ENCODE measurements around the gene ARID5A.
A peak's percentile ranks its signal among the peaks of the same experiment; 100 is the strongest.
"Not testable (repeated sequence)": the region's sequence is repeated elsewhere in the genome, so short reads cannot be mapped to it uniquely, and the experiment has no call there.

ARID5A gene

GRCh38 chr2:96556441-96557330 lies 20.1 kb downstream of the ARID5A start:
- DNase-seq (ENCODE audit: low read depth, low spot score): peak; percentile 43

GRCh38 chr2:96557421-96557820 lies 20.9 kb downstream of the ARID5A start:
- DNase-seq (ENCODE audit: low read depth, low spot score): not testable (repeated sequence)

- DNase-seq (ENCODE audit: low read depth, low spot score): no peak
These were observed 21.5 kb downstream of the ARID5A start for GRCh38 chr2:96558061-96558460.

GRCh38 chr2:96558485-96558884 lies 21.9 kb downstream of the ARID5A start:
- DNase-seq (ENCODE audit: low read depth, low spot score): no peak

GRCh38 chr2:96564026-96564425 lies 27.5 kb downstream of the ARID5A start:
- DNase-seq (ENCODE audit: low read depth, low spot score): no peak

- DNase-seq (ENCODE audit: low read depth, low spot score): no peak
These were observed 28.0 kb downstream of the ARID5A start for GRCh38 chr2:96564563-96564962.

GRCh38 chr2:96565111-96565510 lies 28.6 kb downstream of the ARID5A start:
- DNase-seq (ENCODE audit: low read depth, low spot score): peak; percentile 66

- no peak for DNase-seq (ENCODE audit: low read depth, low spot score)
These were observed 31.5 kb downstream of the ARID5A start for GRCh38 chr2:96568094-96568493.

- DNase-seq (ENCODE audit: low read depth, low spot score): no peak
These were observed 37.8 kb downstream of the ARID5A start for GRCh38 chr2:96574364-96574763.

- DNase-seq (ENCODE audit: low read depth, low spot score): no peak
These were observed 39.4 kb downstream of the ARID5A start for GRCh38 chr2:96575785-96576456.

- no peak for DNase-seq (ENCODE audit: low read depth, low spot score)
These were observed 40.9 kb downstream of the ARID5A start for GRCh38 chr2:96577501-96577900.

- DNase-seq (ENCODE audit: low read depth, low spot score): no peak
These were observed 42.2 kb downstream of the ARID5A start for GRCh38 chr2:96578731-96579130.

GRCh38 chr2:96579422-96579821 lies 42.9 kb downstream of the ARID5A start:
- DNase-seq (ENCODE audit: low read depth, low spot score): no peak

GRCh38 chr2:96580771-96581170 lies 44.2 kb downstream of the ARID5A start:
- peak; percentile 45 for DNase-seq (ENCODE audit: low read depth, low spot score)

- DNase-seq (ENCODE audit: low read depth, low spot score): no peak
These were observed 47.5 kb downstream of the ARID5A start for GRCh38 chr2:96584017-96584416.

- DNase-seq (ENCODE audit: low read depth, low spot score): no peak
These were observed 51.3 kb downstream of the ARID5A start for GRCh38 chr2:96587843-96588242.

- no peak for DNase-seq (ENCODE audit: low read depth, low spot score)
These were observed 54.5 kb downstream of the ARID5A start for GRCh38 chr2:96591054-96591453.

GRCh38 chr2:96591494-96591893 lies 54.9 kb downstream of the ARID5A start:
- no peak for DNase-seq (ENCODE audit: low read depth, low spot score)

- DNase-seq (ENCODE audit: low read depth, low spot score): no peak
These were observed 57.7 kb downstream of the ARID5A start for GRCh38 chr2:96594282-96594681.

GRCh38 chr2:96594691-96595152 lies 58.2 kb downstream of the ARID5A start:
- DNase-seq (ENCODE audit: low read depth, low spot score): no peak

- DNase-seq (ENCODE audit: low read depth, low spot score): no peak
These were observed 60.0 kb downstream of the ARID5A start for GRCh38 chr2:96596596-96596995.

- no peak for DNase-seq (ENCODE audit: low read depth, low spot score)
These were observed 63.4 kb downstream of the ARID5A start for GRCh38 chr2:96599941-96600340.

Data from ELF-1 (cell line).